Measurements from ENCODE around the gene KLHL26. TPM values are rescaled to one million over a fixed set of nuclear protein-coding genes. Genes with fewer than 3 reads are reported as not detected.

Gene KLHL26
- total and polyA plus RNA-seq, 2 of the 13 experiments (the other 11 are each of a cell fraction or from before 2014, with no cell fraction given) = 1.5 to 1.7 TPM

- TF ChIP-seq ZBTB40 (IDR thresholded peaks at IDR 0.05) (no peak), ZBTB40 (CRISPR knock-in tag; IDR thresholded peaks at IDR 0.05) (no peak), BORCS8-MEF2B (CRISPR knock-in tag; IDR thresholded peaks at IDR 0.05) (0 out of 2 replicates have a peak, but pooled peaks have one; percentile 46), ZNF335 (CRISPR knock-in tag; IDR thresholded peaks at IDR 0.05) (no peak; the same call in 1 of the 2 replicates), RARA (CRISPR knock-in tag; IDR thresholded peaks at IDR 0.05) (peak; percentile 97), RORA (CRISPR knock-in tag; IDR thresholded peaks at IDR 0.05) (no peak), ZBTB37 (CRISPR knock-in tag; IDR thresholded peaks at IDR 0.05) (no peak), ZBTB7B (CRISPR knock-in tag; IDR thresholded peaks at IDR 0.05) (peak; percentile 93), SETDB1 (CRISPR knock-in tag; IDR thresholded peaks at IDR 0.05; ENCODE audit: borderline replicate concordance) (no peak), ZSCAN12 (CRISPR knock-in tag; IDR thresholded peaks at IDR 0.05) (no peak), MTA1 (CRISPR knock-in tag; IDR thresholded peaks at IDR 0.05; ENCODE audit: borderline replicate concordance) (peak; percentile 91)
- TF ChIP-seq, protein P1, sequence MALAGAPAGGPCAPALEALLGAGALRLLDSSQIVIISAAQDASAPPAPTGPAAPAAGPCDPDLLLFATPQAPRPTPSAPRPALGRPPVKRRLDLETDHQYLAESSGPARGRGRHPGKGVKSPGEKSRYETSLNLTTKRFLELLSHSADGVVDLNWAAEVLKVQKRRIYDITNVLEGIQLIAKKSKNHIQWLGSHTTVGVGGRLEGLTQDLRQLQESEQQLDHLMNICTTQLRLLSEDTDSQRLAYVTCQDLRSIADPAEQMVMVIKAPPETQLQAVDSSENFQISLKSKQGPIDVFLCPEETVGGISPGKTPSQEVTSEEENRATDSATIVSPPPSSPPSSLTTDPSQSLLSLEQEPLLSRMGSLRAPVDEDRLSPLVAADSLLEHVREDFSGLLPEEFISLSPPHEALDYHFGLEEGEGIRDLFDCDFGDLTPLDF (CRISPR knock-in tag; IDR thresholded peaks at IDR 0.05) = no peak
- TF ChIP-seq, protein P2, sequence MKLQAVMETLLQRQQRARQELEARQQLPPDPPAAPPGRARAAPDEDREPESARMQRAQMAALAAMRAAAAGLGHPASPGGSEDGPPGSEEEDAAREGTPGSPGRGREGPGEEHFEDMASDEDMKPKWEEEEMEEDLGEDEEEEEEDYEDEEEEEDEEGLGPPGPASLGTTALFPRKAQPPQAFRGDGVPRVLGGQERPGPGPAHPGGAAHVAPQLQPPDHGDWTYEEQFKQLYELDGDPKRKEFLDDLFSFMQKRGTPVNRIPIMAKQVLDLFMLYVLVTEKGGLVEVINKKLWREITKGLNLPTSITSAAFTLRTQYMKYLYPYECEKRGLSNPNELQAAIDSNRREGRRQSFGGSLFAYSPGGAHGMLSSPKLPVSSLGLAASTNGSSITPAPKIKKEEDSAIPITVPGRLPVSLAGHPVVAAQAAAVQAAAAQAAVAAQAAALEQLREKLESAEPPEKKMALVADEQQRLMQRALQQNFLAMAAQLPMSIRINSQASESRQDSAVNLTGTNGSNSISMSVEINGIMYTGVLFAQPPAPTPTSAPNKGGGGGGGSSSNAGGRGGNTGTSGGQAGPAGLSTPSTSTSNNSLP (IDR thresholded peaks at IDR 0.05; ENCODE audit: low read depth, low read length) = no peak
These were observed 26.1 kb upstream of the KLHL26 start (continued) for GRCh38 chr19:18610556-18611326.
